Measurements from ENCODE around the gene TINAGL1.

- no peak for TF ChIP-seq POLR2A (IDR thresholded peaks at IDR 0.05)
- TF ChIP-seq CTCF (IDR thresholded peaks at IDR 0.05) = no peak
These were observed 46.2 kb upstream of the TINAGL1 start for GRCh38 chr1:31529999-31530684.

All from gastroesophageal sphincter (tissue), 3 donors.